GM18519 (cell line): ENCODE results near the gene PVALB.

Experiments used
- ATAC-seq: cut with Tn5 transposase; IDR thresholded peaks from one replicate; pipeline ENCODE4 v1.9.1; 2021; ENCODE audit warnings: mild to moderate bottlenecking, moderate library complexity; ENCODE audit not compliant: unreplicated experiment, low FRiP score

The PVALB gene, protein sequence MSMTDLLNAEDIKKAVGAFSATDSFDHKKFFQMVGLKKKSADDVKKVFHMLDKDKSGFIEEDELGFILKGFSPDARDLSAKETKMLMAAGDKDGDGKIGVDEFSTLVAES

DNA sequence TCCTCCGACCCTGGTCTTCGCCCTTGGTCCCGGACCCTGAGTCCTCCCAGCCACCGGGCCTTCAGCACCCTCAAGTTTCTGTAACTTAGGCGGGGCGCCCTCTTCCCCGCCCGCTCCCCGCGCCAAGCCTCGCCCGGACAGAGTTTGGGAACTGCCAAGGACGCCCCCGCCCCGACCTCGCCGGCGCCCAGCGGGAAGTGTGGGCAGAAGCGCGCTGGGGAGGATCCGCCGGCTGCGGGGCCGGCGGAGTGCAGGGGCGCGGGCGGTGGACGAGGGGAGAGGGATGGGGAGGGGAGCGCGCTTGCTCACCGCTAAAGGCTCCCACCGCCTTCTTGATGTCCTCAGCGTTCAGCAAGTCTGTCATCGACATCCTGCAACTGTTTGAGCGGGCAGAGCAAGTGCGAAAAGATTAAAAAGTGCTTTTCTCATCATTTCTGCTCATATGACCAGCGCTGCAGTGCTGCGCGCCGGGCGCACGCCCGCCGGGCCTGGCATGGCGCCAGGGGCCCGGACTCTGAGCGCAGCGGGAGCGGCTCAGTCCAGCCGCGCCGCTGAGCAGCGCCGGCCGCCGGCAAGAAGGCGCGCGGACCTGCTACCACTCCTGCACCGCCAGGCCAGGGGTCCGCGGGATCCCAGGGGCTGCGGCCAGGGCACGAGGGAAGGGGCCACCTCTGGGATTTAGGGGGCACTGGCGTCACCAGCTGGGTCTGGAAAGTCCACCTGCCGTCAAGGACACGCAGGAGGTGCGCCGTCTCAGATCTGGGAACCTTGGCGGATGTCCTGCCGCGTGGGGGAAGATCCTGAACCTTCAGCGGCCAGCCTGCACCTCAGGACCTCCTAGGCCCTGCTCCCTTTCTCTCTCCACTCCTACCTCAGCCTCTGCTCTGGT lies at the start of gene PVALB:
TSS of gene PVALB (minus strand) at position 400 of the 889 bp plus-strand sequence. CDS start at position 370, 30 bp downstream.
- no peak for ATAC-seq

DNA sequence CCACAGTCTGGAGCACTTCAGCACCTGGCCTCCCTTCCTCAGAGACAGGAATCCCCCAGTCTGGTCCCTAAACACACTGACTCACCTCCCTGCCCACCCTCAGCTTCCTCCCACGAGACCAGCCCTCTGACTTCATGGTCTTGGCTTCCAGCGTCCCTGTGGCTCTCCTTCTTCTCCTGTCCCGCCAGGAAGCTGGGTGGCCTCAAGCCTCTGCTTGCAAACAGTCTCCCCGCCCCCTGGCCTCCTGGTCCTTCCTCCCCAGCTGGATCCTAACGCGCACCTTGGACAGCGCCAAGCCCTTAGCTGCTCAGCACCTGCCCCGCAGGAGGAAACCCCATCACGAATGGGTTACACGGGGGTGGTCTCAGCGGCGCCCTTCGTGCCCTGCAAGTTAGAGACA lies 48.5 kb upstream of the PVALB start:
- ATAC-seq, result no peak

DNA sequence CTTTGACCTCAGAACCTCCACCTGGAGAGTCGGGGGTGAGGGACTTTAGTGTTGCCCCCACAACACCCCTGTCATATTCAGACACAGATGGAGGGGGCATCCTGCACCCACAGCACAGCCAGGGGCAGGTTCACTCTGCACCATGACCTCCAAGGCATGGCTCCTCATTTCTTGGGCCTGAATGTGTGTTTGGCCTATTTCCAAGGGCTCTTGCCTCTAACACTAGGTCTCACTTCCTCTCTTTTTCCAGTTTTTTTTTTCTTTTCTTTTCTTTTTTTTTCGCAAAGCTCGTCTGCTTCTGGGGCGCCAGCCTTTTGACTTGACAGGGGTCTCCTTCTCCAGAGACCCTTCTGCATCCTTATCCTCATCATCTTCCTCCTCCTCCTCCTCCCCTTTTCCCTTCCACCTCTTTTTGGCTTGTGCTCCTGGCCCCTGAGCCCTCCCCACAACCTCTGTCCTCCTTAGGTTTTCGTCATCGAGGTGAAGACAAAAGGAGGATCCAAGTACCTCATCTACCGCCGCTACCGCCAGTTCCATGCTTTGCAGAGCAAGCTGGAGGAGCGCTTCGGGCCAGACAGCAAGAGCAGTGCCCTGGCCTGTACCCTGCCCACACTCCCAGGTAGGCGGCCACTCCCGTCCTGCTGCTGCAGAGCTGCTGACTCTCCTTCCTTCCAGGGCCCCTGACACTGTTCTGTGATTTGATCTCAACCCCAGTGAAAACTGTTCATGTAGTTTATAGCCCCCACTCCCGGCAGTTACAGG lies 47.8 kb upstream of the PVALB start:
- ATAC-seq, result no peak

DNA sequence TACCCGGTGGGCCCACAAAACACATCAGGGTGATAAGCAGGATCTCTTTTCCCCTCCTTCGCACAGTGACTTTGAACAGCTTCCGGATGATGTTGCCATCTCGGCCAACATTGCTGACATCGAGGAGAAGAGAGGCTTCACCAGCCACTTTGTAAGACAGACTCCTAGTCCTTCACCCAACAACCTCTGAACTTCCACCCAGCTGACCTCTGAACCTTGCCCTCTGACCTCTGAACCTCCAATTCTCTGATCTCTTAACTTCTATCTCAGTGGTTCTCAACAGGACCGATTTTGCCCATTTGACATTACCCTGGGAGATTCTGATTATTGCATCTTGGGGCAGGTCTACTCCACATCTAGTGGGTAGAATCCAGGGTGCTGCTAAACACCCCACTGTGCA lies 47.1 kb upstream of the PVALB start:
- no peak for ATAC-seq

DNA sequence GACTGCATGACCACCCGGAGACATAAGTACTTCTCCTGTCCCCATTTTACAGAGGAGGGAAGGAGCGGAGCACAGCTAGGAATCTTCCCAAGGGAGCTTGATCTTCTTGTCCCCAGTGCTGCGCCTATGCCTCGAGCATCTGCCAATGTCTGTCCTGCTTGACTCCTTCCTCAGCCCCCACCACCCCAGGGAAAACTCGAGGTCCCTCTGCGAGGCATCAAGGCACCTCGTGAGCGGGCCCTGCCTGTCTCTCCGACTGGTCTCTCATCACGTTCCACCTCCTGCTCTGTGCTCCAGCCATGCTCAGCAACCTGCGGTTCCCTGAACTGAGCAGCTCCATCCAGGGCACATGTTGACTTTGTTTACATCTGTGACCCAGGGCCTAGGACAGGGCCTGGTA lies 46.4 kb upstream of the PVALB start:
- ATAC-seq, result no peak

DNA sequence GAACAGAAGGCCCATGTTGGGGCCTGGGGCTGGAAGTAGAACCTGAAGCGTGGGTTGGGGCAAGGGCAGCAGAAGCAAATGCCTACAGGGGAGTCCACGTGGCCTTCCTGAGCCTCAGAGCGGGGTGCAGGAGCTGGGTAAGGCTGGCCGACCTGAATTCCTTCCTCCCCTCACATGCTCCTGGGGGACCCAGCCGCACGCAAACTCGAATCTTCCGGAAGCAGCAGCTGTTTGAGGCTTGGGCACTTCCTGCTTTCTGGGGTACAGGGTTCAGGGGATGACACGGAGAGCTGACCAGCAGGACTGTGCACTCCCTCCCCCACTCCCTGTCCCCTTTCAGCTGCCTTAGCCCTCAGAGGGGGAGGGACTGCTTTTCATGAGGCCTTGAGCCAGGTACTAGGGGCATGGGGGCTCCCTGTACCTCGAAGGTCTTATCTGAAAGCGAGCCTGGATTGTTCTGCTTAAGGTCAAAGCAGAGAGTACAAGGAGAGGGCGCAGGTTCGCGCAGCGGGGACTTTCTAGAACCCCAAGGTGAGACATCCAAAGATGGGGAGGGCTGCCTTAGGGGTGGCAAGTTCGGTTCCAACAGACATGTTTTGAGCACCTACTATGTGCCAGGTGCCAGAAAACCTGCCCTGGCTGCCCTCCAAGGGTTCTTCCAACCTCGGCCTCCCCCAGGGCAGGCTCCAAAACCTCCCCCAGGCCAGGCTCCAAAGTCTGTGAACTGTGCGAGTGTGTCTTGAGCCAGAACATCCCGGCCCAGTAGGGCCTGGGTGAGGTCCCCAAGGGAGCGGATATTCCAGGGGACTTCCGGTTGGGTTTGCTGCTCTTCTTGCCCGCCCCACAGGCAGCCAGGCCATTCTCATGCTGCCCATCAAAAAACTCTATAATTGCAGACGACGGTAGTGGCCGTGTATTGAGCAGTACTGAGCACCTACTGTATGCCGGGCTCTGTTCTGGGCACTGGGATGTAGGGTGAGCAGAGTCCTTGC lies 45.7 kb upstream of the PVALB start:
- no peak for ATAC-seq

DNA sequence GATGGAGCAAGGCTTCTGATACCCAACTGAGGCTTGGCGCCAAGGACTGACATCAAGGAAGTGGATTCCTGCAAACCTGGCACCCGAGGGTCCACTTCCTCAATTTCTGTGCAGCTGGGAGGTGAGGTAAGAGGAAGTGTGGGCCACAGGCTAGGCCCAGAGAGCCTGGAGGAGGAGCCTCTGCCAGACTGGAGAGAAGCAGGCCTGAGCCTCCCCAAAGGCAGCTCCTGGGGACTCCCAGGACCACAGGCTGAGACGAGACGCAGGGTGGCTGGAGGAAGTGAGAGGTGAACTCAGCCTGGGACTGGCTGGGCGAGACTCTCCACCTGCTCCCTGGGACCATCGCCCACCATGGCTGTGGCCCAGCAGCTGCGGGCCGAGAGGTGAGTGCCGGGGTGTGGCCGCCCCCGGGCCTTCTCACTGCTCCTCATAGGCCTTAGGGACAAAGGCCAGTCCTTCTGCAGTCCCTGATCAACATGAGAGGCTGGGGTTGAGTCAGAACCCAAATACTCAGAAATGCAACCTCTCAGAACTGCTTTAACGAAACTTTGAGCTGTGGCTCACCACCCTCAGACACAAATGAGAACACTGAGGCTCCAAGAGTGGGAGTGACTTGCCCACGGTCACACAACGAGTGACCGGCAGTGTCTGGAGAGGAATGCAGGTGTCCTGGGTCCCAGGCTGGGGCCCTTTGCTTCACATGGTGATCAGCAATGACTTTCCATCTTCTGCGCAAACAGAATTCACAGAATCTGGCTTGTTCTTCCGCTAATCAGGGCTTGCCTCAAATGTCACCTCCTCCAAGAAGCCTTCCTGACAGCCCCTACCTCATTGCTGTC lies 44.2 kb upstream of the PVALB start, which contains the start of gene NCF4:
TSS of gene NCF4 (plus strand) at position 186 of the 839 bp plus-strand sequence. CDS start at position 352, 166 bp downstream.
- ATAC-seq, result peak; percentile 41

DNA sequence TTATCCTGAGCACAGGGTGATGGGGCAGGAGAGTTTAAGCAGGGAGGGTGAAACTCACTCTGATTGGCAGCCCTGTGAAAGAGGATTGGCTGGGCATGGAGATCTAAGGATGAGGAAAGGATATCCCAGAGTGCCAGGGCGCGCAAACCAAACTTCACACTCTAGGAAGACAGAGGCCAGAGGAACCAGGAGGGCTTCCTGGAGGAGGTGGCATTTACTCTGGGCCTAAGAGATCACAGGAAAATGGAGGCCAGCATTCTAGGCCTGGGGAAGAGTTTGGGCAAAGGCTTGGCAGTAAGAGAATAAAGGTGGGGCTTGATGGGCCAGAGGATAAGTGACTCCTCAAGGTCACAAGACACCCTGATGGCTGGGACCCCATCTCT lies 43.6 kb upstream of the PVALB start:
- no peak for ATAC-seq

DNA sequence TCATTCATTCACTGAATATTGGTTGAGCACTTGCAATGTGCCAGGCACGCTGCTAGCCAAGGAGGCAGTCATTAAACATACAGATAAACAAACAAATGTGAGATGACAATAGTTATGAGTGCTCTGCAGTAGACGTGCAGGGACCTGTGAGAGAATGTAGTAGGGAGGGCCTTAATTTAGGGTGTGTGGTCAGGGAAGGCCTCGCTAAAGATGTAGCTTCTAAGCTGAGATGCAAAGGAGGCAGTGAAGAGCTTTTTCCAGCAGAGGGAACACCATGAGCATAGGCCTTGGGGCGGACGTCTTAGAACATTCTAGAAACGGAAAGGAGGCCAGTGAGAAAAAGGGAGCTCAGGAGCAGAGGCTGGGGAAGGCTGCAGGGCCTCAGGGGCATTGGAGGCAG lies 43.2 kb upstream of the PVALB start:
- no peak for ATAC-seq

DNA sequence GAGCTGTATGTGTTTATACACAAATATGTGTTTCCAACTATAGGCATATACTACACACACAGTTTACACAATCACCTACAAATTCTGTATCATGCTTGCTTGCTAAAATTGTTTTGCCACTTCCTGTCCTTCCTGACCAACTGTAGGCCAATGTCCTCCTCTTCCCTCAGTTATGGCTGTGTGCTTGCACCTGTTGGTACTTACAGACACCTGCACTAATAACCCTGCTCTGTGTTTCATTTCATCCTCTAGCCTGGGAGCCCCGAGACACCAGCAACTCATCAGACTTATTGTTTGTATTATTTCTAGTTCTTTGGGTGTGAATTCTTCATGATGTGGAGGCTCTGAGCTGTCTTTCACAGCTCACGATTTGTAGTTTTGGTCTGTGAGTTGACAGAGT lies 42.1 kb upstream of the PVALB start:
- ATAC-seq, result no peak

DNA sequence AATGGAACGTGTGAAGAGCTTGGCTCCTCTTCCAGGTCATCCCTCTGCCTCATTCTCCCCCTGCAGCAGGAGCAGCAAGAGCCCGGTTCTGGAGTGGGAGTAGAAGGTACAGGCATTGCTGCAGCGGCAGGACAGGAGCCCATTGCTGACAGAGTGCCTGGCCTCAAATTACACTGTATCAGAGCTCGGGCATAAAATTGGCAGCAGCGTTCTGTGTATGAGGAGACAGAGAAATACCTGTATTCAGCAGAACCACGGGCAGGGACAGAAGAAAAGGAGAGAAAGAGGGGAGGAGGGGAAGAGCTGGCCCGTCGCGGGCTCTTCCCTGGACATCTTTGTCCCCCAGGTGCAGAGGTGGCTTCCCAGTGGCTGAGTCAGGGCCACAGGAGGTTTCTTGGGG lies 41.3 kb upstream of the PVALB start:
- no peak for ATAC-seq

DNA sequence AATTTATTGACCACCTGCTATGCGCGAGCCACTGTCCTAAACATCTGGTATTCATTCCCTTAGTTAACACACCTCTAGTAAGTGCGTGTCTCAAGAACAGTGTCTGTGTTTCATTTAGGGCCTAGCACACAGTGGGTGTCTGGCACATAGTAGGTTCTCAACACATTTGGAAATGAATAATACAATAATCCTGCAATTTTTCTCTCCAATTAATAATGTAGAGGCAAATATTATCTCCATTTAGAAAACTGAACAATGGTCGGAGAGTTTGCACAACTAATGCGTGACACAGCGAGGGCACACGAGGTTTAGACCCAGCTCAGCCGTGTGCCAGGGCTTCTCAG lies 39.9 kb upstream of the PVALB start:
- ATAC-seq, result no peak

DNA sequence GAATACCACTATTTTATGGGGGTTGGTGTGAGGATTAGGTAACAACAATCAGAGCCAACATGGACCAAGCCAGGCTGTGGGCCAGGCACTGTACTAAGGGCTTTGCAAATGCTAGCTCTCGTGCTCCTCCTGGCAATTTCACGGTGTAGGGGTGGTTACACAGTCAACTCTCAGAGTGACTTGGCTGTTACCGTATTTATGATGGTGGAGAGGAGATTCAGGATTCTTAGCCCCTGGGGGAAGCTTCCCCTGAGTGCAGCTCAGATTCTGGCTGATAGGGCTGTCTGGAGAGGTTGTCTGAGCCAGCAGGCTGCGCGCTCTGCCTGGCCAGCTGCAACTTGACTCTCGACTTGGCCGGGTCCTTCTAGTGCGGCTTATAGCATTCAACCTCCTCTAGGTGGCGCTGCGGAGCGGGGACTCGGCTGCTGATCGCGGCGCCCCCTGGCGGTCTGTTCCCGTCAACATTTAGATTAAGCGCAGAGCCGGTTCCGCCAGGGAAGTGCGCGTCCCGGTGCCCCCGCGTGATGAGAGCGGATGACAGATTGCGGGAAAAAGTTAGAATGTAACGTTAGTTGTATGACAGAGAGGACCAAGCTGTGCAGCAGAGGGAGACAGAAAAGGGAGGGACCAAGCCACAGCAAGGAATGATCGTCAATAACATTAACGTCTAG lies 39.4 kb upstream of the PVALB start:
- peak; percentile 35 for ATAC-seq

DNA sequence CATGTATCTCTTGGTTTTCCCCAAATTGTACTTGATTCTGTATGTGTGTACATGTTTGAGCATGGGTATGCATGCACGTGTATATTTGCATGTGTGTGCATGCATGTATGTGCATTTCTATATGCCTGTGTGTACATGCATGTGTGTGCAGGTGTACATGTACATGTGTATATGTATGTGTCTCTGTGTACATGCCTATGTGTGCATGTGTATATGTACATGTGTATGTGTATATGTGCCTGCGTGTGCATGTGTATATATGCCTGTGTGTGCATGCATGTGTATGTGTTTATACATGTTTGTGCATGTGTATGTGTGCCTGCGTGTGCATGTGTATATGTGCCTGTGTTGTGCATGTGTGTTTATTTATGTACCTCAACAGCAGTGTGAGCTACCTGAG lies 38.6 kb upstream of the PVALB start:
- ATAC-seq, result no peak

DNA sequence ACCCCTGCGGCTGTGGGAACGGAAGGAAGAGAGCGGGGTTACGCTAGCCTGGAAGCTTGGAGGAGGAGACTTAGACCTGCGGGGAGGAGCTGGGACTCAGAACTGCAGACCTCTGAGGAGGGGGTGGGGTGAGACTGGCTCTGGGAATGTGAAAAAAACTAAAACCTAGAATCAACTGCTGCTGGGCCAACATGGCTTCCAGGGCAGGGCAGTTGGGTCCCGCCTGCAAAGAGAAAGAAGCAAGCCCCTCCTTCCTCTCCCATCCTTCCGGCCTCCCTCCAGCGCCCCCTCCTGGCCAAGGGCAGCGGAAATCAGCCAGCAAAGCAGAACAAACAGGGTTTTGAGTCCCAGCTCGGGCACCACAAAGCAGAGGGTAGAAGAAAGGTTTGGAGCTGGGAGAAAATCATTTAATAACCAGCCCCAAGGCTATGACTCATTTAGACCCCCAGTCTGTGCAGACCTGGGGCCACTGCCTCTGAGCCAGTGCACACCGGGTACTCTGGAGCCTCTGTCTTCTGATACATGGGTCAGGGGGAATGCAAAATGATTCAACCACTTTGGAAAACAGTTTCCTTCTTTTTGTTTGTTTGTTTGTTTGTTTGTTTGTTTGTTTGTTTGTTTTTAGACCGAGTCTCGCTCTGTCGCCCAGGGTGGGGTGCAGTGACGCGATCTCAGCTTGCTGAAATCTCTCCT lies 36.7 kb upstream of the PVALB start:
- no peak for ATAC-seq

DNA sequence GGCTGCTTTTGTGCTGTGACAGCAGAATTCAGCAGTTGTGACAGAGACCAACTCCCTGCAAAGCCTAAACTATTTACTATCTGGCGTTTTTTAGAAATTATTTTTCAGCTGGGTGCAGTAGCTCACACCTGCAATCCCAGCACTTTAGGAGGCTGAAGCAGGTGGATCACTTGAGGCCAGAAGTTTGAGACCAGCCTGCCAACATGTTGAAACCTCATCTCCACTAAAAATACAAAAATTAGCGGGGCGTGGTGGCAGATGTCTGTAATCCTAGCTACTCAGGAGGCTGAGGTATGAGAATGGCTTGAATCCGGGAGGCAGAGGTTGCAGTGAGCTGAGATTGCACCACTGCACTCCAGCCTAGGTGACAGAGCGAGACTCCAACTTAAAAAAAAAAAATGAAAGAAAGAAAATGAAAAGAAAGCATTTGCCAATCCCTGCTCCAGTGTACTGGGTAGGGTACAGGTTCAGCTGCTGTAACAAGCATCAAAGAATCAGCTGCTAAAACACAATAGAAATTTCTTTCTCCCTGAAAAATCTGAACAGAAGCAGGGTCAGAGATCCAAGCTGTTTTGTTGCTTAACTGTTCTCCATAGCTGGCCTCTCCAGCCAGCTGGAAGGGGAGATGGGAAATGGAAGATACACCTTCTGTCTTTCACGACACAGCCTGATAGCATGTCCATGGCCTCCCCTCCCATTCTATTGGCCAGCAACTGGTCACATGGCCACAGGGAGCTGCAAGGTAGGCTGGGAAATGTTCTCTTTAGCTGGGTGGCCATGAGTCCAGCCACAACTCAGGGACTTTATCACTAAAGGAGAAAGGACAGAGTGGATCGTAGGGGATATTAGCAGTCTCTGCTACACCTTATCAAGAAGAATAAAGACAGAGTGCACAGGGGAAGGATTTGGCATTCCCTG lies 35.5 kb upstream of the PVALB start:
- no peak for ATAC-seq

DNA sequence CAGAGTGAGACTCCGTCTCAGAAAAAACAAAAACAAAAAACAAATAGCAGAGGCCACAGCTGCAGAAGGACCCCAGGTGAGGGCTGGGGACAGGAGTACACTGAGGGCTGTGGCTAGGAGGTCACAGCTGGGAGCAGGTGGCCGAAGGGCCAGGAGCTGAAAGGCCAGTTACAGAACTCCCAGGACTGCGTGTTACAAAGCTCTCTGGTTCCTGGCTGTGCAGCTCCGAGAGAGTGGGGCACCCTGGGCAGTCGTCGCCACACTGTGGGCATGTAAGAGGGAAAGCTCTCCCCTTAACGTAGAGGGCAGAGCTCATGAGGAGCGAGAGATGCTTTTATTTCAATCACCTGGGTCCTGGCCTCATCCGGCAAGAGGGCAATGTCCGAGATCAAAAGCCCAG lies 33.8 kb upstream of the PVALB start:
- no peak for ATAC-seq
